22Rv1 (cell line): ENCODE measurements around the gene SLC25A13.

ENCODE experiments used
- H3K27ac ChIP-seq: fragments of 450-650 bp; 2 replicates; pipeline ENCODE4 v1.5.1; 2017
- ZFX ChIP-seq: fragments of 450-650 bp; IDR thresholded peaks from 2 replicates; pipeline ENCODE4 v1.6.1; 2017; ENCODE audit warnings: antibody characterized with exemption, borderline replicate concordance
- TF ChIP-seq, protein P1 (sequence below): fragments of 450-650 bp; IDR thresholded peaks from 2 replicates; pipeline ENCODE4 v1.5.1; 2017; ENCODE audit warnings: mild to moderate bottlenecking

SLC25A13 gene

DNA sequence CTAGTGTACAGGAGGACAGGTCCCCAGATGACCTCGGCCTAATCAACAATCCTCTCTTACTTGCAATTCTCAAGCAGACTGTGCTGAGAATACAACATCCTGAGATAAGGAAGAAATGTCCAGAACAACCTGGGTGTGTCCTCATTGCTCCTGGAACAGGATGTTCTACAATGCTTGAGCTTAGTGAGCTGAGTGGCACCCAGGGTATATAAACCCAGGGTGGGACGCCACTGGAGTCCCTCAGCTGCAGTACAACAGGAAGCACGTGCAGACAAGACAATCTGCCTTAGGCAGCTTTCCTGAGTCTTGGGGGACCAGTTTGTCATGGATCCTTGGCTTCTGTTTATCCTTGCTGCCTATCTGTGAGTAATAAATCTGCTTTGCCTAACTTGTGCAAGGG is 27.7 kb upstream of the SLC25A13 start:
- no peak for TF ChIP-seq ZFX
- TF ChIP-seq, protein P1, sequence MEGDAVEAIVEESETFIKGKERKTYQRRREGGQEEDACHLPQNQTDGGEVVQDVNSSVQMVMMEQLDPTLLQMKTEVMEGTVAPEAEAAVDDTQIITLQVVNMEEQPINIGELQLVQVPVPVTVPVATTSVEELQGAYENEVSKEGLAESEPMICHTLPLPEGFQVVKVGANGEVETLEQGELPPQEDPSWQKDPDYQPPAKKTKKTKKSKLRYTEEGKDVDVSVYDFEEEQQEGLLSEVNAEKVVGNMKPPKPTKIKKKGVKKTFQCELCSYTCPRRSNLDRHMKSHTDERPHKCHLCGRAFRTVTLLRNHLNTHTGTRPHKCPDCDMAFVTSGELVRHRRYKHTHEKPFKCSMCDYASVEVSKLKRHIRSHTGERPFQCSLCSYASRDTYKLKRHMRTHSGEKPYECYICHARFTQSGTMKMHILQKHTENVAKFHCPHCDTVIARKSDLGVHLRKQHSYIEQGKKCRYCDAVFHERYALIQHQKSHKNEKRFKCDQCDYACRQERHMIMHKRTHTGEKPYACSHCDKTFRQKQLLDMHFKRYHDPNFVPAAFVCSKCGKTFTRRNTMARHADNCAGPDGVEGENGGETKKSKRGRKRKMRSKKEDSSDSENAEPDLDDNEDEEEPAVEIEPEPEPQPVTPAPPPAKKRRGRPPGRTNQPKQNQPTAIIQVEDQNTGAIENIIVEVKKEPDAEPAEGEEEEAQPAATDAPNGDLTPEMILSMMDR = no peak
- no peak overlapping the region for H3K27ac ChIP-seq

DNA sequence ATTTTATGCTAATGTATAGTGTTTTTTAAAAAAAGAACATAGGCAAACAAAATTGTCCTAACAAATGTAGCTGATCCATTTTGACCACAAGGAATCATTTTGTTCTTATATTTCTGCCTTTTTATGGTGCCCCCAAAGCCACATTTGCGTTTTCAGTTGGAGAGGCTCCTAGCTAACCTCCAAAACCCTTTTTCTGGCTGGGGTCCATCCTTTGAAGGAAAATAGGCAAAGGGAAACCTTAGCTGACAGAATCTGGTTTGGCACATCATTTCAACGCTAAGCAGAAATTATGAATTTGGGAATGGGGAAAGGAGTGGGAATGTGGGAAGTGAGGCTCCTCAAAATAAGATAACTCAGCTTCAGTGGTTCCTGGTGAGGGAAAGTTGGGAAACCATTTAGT is 25.6 kb upstream of the SLC25A13 start:
- TF ChIP-seq ZFX = no peak
- TF ChIP-seq, protein P1 = no peak
- H3K27ac ChIP-seq = no peak overlapping the region

DNA sequence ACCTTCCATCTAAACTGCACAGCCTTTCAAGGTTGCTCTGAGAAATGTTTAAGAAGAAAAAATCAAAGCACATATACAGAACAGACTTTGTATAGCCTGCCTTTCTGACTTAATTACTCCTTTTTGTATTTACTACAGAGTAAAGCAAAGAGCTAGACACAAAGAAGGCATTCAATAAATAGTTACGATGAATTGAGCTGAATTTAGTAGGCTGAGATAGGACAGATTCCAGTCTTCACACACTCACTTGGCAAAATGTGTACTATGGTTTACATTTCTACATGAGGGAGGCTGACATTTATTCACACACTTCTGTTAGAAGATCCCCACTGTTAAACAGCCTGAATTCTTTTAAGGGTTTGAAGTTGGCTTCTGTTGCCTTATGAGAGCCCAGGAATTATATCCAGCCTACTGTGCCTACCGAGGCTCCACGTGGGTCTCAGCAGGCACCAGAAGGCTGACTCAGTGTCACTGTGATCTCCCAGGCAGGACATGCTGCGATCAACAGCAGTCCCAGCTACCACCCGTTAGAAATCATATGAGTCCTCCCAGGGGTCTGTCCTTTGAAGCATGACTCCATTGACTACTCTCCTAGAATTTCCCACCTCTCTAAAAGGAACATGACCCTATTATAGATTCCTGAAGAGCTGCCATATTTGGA is 24.5 kb upstream of the SLC25A13 start:
- TF ChIP-seq, protein P1 = no peak
- no peak overlapping the region for H3K27ac ChIP-seq

DNA sequence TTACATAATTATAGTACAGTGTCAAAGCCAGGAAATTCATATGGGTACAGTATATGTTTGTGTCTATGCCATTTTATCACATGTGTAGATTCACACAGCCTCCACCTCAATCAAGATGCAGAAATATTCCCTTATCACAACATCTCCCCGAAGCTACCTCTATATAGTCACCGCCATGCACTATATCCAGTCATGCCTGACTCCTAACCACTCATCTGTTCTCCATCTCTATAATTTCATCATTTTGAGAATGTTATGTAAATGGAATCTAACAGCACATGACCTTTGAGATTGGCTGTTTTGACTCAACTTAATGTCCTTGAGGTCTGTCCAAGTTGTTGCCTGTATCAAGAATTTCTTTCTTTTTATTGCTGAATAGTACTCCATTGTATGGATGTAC is 22.3 kb upstream of the SLC25A13 start:
- TF ChIP-seq, protein P1 = no peak
- TF ChIP-seq ZFX = no peak
- no peak overlapping the region for H3K27ac ChIP-seq

DNA sequence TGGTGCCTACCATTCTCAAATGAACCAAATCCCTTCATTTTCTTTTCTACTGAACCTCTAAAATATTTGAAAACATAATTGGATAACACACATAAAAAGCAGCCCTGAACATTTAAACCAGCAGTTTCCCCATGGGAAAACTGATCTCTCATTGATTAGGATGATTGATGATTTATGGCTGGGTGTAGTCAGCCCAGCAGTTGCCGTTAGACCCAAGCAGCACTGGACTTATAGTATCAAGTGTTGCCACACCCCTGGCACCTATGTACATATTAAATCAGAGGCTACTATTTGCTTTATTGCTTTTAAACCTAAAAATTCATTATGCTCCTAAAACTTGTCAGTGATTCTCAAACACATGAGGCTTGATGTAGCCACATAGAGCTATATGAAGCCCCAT is 20.2 kb upstream of the SLC25A13 start:
- no peak for TF ChIP-seq ZFX
- TF ChIP-seq, protein P1 = no peak
- no peak overlapping the region for H3K27ac ChIP-seq

DNA sequence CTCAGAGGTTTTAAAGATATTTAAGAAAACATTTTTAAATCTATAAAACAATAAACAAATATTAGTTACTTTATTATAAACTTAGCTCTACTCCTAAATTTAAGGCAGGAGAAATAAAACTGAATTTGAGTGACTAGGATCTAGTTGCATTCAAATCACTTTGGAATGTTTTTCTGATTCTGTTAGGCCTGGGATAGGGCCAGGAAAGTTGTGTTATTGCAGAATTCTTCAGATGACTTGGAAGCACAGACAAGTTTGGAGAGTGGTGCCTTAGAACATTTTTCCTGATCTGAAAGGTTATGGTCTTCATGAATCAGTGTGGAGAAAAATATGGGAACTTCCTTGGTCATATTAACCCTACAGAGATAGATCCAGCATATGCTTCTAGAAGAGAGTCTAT is 15.6 kb upstream of the SLC25A13 start:
- TF ChIP-seq, protein P1 = no peak
- no peak for TF ChIP-seq ZFX

DNA sequence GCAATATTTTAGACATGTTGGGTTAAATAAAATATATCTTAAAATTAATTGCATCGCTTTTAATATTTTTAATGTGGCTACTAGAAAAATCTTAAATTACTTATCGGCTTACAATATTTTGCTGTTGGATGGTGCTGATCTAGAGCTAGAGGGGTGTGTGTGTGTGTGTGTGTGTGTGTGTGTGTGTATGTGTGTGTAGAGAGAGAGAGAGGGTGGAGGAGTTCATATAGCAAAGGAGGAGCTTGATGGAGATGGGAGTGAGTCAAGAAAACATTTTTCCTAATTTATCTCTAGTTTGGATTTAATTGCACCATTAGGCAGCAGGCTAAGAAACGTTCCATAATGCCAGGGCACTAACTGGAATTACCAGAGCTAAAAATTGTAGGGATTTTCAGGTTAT is 10.4 kb upstream of the SLC25A13 start:
- TF ChIP-seq, protein P1 = no peak
- no peak for TF ChIP-seq ZFX

More for the DNA sequence above, 15.6 kb upstream of the SLC25A13 start:
- no peak overlapping the region for H3K27ac ChIP-seq

More for the DNA sequence above, 10.4 kb upstream of the SLC25A13 start:
- H3K27ac ChIP-seq = no peak overlapping the region
